Spleen (tissue), 11 donors: ENCODE data around the gene CHRNA7. TPM values are rescaled to one million over a fixed set of nuclear protein-coding genes. Genes with fewer than 3 reads are reported as not detected.
"Not testable (repeated sequence)": the region's sequence is repeated elsewhere in the genome, so short reads cannot be mapped to it uniquely, and the experiment has no call there.

Experiments used
- DNase-seq: peaks from one replicate; pipeline ENCODE4 v3.0.0-alpha.2; 2020
- H3K27ac ChIP-seq, 8 donors: fragments of 200-600 bp; sonication (generic) in 7 of 8; 1 replicate in 4 of 8; 2 replicates in 4 of 8; pipeline versions ENCODE4 v1.5.0 to v1.8.0; 2016 to 2021; ENCODE audit warnings: inconsistent platforms in 4 of 8, mild to moderate bottlenecking in 4 of 8, moderate library complexity in 1 of 8
- H3K27me3 ChIP-seq, 7 donors: fragments of 200-600 bp; sonication (generic) in 6 of 7; replicated peaks in 1 of 7; 1 replicate in 4 of 7; 2 replicates in 3 of 7; pipeline versions ENCODE4 v1.5.0 to v1.8.0; 2016 to 2021; ENCODE audit warnings: inconsistent platforms in 3 of 7, mild to moderate bottlenecking in 1 of 7
- H3K36me3 ChIP-seq, 6 donors: fragments of 200-600 bp; sonication (generic) in 5 of 6; 1 replicate in 4 of 6; 2 replicates in 2 of 6; pipeline versions ENCODE4 v1.5.0 to v1.8.0; 2016 to 2021; ENCODE audit warnings: inconsistent platforms in 2 of 6
- H3K4me1 ChIP-seq, 6 donors: fragments of 200-600 bp; sonication (generic) in 5 of 6; 1 replicate in 3 of 6; 2 replicates in 3 of 6; pipeline versions ENCODE4 v1.5.0 to v1.8.0; 2016 to 2021; ENCODE audit warnings: inconsistent platforms in 3 of 6
- H3K4me3 ChIP-seq, 8 donors: fragments of 200-600 bp; sonication (generic) in 7 of 8; 1 replicate in 4 of 8; 2 replicates in 4 of 8; pipeline versions ENCODE4 v1.5.0 to v1.8.0; 2016 to 2021; ENCODE audit warnings: inconsistent platforms in 4 of 8, mild to moderate bottlenecking in 4 of 8, moderate library complexity in 2 of 8
- H3K9me3 ChIP-seq, 8 donors: fragments of 200-600 bp; sonication (generic) in 7 of 8; 1 replicate in 4 of 8; 2 replicates in 4 of 8; pipeline versions ENCODE4 v1.5.0 to v1.8.0; 2016 to 2021; ENCODE audit warnings: inconsistent platforms in 4 of 8
- POLR2A ChIP-seq, 3 donors: fragments of 450-650 bp; IDR thresholded peaks; one replicate each; pipeline ENCODE4 v1.5.1; 2017; ENCODE audit warnings: antibody characterized with exemption in 3 of 3, mild to moderate bottlenecking in 1 of 3
- POLR2AphosphoS5 ChIP-seq, 3 donors: sonication (generic); formaldehyde crosslinking; IDR thresholded peaks; one replicate each; pipeline ENCODE4 v1.5.1; 2017; ENCODE audit warnings: antibody characterized with exemption in 3 of 3
- WGBS, 5 donors: extraction: QIAGEN DNeasy Blood & Tissue Kit in 3 of 5; methylation state at CpG; one replicate each; pipeline versions ENCODE4 v1.1.5 to v1.1.7; 2013 to 2018; 5-methylcytosine and 5-hydroxymethylcytosine counted together
- intact Hi-C: fragments of 100-400 bp; cut with DNase I; formaldehyde crosslinking; loops from one replicate; pipeline ENCODE4 v1.15.0; 2023; ENCODE audit warnings: low total_unique reads
- polyA plus RNA-seq, 3 donors: library from polyadenylated mRNA; stranded (reverse); fragments of 200-250 nt; gene quantifications; one replicate each; pipeline ENCODE4 v1.2.1, GENCODE V29; 2013
- small RNA-seq, 4 donors: library from RNA; depleted of rRNA; stranded (forward); fragments of <200 nt; gene quantifications; one replicate each; pipeline ENCODE3, GENCODE V24; 2016
- total RNA-seq, 7 donors: library from RNA; depleted of rRNA in 3 of 7; stranded (reverse); fragments of >200 nt in 3 of 7; fragmentation: NEBNext Ultra II Directional in 4 of 7; extraction: Animal tissue kit (Norgen Biotek cat#: 25700) in 4 of 7; gene quantifications; one replicate each; pipeline versions ENCODE4 v1.1.0 to v1.2.1, GENCODE V29; 2016 to 2021
- TF ChIP-seq, protein P1 (sequence below), 11 experiments: fragments of 200-600 bp in 7 of 11; fragments of 450-650 bp in 4 of 11; sonication (generic) in 4 of 11; IDR thresholded peaks in 8 of 11; conservative IDR thresholded peaks in 3 of 11; 1 replicate in 7 of 11; 2 replicates in 4 of 11; pipeline versions ENCODE4 v1.4.0 to v1.8.0; 2016 to 2021; ENCODE audit warnings: antibody characterized with exemption in 11 of 11, inconsistent platforms in 4 of 11, mild to moderate bottlenecking in 1 of 11
- donor health status: healthy with polysubstance abuse.
- donor health status: DM: no; HTN: no; CAD: no; lungs with moderate emphysema.
- donor health status: DM: no; HTN: no; CAD: no.
- donor health status: Bipolar disorder and iron deficiency.
- donor health status: healthy.
- donor health status: DM: no; HTN: no; CAD: no.
- donor health status: DM: yes; HTN: yes; CAD: no.

CHRNA7 gene
- total and polyA plus RNA-seq, 10 donors = 0.63 to 11.0 (median 5.3) TPM

- H3K27ac ChIP-seq, DNase-seq, H3K27me3 ChIP-seq, H3K4me1 ChIP-seq, intact Hi-C loops, H3K36me3 ChIP-seq, H3K4me3 ChIP-seq, H3K9me3 ChIP-seq: not testable (repeated sequence)
- WGBS, 5 donors = no CpG with 5 or more reads among the region's 5 CpGs
Measured at GRCh38 chr15:32180579-32180978, 150.3 kb downstream of the CHRNA7 start.

GRCh38 chr15:32193780-32194179, 163.5 kb downstream of the CHRNA7 start:
- DNase-seq, H3K27ac ChIP-seq, H3K4me3 ChIP-seq, H3K4me1 ChIP-seq, H3K36me3 ChIP-seq, H3K27me3 ChIP-seq, H3K9me3 ChIP-seq, intact Hi-C loops: not testable (repeated sequence)
- WGBS, 5 donors = no CpG with 5 or more reads among the region's 4 CpGs

DNA sequence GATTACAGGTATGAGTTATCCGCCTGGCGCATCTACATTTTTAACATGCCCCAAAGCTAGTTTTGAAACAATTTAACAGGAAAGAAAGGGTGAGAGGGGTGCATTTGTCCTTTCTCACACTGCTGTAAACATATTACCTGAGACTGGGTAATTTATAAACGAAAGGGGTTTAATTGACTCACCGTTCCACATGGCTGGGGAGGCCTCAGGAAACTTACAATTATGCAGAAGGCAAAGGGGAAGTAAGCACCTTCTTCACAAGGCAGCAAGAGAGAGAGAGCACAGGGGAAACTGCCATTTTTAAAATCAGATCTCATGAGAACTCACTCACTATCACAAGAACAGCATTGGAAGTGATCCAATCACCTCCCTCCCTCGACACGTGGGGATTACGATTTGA, 165.9 kb downstream of the CHRNA7 start:
- H3K4me3 ChIP-seq, intact Hi-C loops: not testable (repeated sequence)
- 37 to 92% (median 79%) methylated on average over 3 of the region's 7 CpGs; no CpG with 5 or more reads in 1 of the 5 donors for WGBS, 5 donors

GRCh38 chr15:32198938-32199337, 168.6 kb downstream of the CHRNA7 start:
- H3K36me3 ChIP-seq, intact Hi-C loops, H3K27me3 ChIP-seq, H3K4me3 ChIP-seq, H3K9me3 ChIP-seq, H3K27ac ChIP-seq, H3K4me1 ChIP-seq, DNase-seq: not testable (repeated sequence)
- 78 to 96% (median 79%) methylated on average over 2 to 3 of the region's 5 CpGs; no CpG with 5 or more reads in 2 of the 5 donors for WGBS, 5 donors

More for the DNA sequence above, 165.9 kb downstream of the CHRNA7 start:
- not testable (repeated sequence) for H3K27me3 ChIP-seq, H3K36me3 ChIP-seq, H3K4me1 ChIP-seq, H3K9me3 ChIP-seq, DNase-seq, H3K27ac ChIP-seq

DNA sequence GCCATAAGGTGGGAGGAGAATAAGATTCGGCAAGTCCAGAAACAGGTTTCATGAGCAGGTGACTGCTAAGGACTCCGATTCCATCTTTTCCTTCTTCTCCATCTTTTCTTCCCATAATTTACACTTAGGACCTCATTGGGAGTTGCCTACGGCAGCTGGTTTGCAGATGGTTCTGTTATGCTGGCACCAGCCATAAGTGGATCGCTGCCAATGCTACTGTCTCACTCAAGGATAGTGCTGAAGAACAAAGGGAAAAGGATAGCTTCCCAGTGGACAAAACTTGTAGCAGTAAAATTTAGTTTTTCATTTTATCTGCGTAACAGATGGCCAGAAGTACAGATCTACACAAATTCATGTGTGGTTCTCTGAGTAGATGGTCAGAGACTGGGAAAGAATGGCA, 178.8 kb downstream of the CHRNA7 start:
- H3K27me3 ChIP-seq, H3K4me1 ChIP-seq, H3K27ac ChIP-seq, H3K36me3 ChIP-seq, intact Hi-C loops, H3K9me3 ChIP-seq, DNase-seq, H3K4me3 ChIP-seq: not testable (repeated sequence)
- no CpG with 5 or more reads among the region's 5 CpGs for WGBS, 5 donors

DNA sequence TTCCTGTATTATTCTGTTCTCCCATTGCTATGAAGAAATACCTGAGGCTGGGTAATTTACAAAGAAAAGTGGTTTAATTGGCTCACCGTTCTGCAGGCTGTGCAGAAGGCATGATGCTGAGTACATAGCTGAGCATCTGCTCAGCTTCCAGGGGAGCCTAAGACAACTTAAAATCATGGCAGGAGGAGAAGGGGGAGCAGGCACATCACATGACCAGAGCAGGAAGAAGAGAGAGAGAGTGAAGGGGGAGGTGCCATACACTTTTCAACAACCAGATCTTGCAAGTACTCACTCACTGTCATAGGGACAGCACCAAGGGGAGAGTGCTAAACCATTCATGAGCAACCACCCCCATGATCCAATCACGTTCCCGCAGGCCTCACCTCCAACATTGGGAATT, 188.4 kb downstream of the CHRNA7 start:
- Histone ChIP-seq H3K4me1 (no peaks in the 10 kb centered on the region), H3K9me3 (peaks cover 0 to 41% (median 31%) of the 10 kb centered on the region in 8 donors), H3K36me3 (no peaks in the 10 kb centered on the region), H3K4me3 (no peak overlapping the region), H3K27ac (no peak overlapping the region), H3K27me3 (no peaks in the 10 kb centered on the region)
- TF ChIP-seq POLR2AphosphoS5 (IDR thresholded peaks at IDR 0.05) (no peak), POLR2A (IDR thresholded peaks at IDR 0.05) (no peak)
- TF ChIP-seq, protein P1, sequence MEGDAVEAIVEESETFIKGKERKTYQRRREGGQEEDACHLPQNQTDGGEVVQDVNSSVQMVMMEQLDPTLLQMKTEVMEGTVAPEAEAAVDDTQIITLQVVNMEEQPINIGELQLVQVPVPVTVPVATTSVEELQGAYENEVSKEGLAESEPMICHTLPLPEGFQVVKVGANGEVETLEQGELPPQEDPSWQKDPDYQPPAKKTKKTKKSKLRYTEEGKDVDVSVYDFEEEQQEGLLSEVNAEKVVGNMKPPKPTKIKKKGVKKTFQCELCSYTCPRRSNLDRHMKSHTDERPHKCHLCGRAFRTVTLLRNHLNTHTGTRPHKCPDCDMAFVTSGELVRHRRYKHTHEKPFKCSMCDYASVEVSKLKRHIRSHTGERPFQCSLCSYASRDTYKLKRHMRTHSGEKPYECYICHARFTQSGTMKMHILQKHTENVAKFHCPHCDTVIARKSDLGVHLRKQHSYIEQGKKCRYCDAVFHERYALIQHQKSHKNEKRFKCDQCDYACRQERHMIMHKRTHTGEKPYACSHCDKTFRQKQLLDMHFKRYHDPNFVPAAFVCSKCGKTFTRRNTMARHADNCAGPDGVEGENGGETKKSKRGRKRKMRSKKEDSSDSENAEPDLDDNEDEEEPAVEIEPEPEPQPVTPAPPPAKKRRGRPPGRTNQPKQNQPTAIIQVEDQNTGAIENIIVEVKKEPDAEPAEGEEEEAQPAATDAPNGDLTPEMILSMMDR (IDR thresholded peaks at IDR 0.05 in 8 of 11, conservative IDR thresholded peaks at IDR 0.05 in 3 of 11) = no peak
- intact Hi-C loops = no loop called here
- no peak for DNase-seq
- 43 to 87% (median 56%) methylated on average over 3 of the region's 3 CpGs for WGBS, 5 donors

Small RNA genes lying within 50 kb of the gene (small RNA-seq; reads per million reads assigned to genes)
- 0 reads per million in 4 donors for gene RF00019

Other genes starting within 250 kb of the CHRNA7 start
- gene OTUD7A, start 159.8 kb upstream of the CHRNA7 start, total RNA-seq = 1 to 10 TPM; 1.4 to 7.7 (median 2.1) TPM
- under 1 TPM; 0.15 to 0.22 (median 0.22) TPM for gene OTUD7A, start 159.8 kb upstream of the CHRNA7 start, polyA plus RNA-seq